PC-3 (cell line): ENCODE results near the gene ZBTB24.

Source experiments
- CTCF ChIP-seq: fragments of 300-600 bp; sonication (generic); conservative IDR thresholded peaks from 2 replicates; pipeline ENCODE4 v1.5.1; 2017; ENCODE audit warnings: antibody characterized with exemption, low read depth, mild to moderate bottlenecking, low read length
- EZH2phosphoT487 ChIP-seq: fragments of 300-600 bp; sonication (generic); IDR thresholded peaks from 2 replicates; pipeline ENCODE4 v1.6.1; 2018; ENCODE audit warnings: mild to moderate bottlenecking, antibody characterized with exemption, low read length, borderline replicate concordance

DNA sequence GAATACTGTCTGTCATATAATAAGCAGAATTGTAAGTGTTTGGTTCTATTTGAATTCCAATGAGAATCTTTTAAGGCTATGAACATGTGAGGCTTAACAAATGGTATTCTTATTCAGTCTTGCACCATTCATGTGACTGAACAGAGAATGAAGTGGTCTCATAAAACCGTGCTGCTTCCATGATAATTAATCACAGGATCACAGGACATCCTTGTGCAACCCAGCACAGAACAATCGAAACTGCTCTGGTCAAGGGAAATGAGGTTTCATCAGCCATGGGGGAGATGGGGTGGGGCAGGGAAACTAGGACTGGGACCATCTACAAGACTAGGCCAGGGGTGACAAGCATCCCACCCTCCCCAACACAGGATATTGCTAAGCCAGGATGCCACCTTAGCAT is 48.6 kb downstream of the ZBTB24 start:
- TF ChIP-seq CTCF, result no peak
- no peak for TF ChIP-seq EZH2phosphoT487
